ENCODE measurements around the gene SLC8A2.

The SLC8A2 gene

GRCh38 chr19:47505506-47505905 is 33.8 kb upstream of the SLC8A2 start:
- DNase-seq (ENCODE audit: low read depth in 3 of 3), result no peak

- DNase-seq (ENCODE audit: low read depth in 3 of 3), result no peak
Observed at GRCh38 chr19:47503826-47504150, 32.1 kb upstream of the SLC8A2 start.

- DNase-seq (ENCODE audit: low read depth in 3 of 3), result no peak
Observed at GRCh38 chr19:47503130-47503825, 31.6 kb upstream of the SLC8A2 start.

- DNase-seq (ENCODE audit: low read depth in 3 of 3), result no peak
Observed at GRCh38 chr19:47499863-47500830, 28.5 kb upstream of the SLC8A2 start.

- DNase-seq (ENCODE audit: low read depth in 3 of 3), result no peak
Observed at GRCh38 chr19:47499371-47499770, 27.7 kb upstream of the SLC8A2 start.

- no peak for DNase-seq (ENCODE audit: low read depth in 3 of 3)
Observed at GRCh38 chr19:47498561-47498960, 26.9 kb upstream of the SLC8A2 start.

GRCh38 chr19:47497821-47498520 is 26.3 kb upstream of the SLC8A2 start:
- no peak for DNase-seq (ENCODE audit: low read depth in 3 of 3)

GRCh38 chr19:47497050-47497766 is 25.5 kb upstream of the SLC8A2 start:
- no peak for DNase-seq (ENCODE audit: low read depth in 3 of 3)

- no peak for DNase-seq (ENCODE audit: low read depth in 3 of 3)
Observed at GRCh38 chr19:47495478-47496372, 24.0 kb upstream of the SLC8A2 start.

- DNase-seq (ENCODE audit: low read depth in 3 of 3), result no peak
Observed at GRCh38 chr19:47494729-47495128, 23.0 kb upstream of the SLC8A2 start.

GRCh38 chr19:47494211-47494547 is 22.5 kb upstream of the SLC8A2 start:
- DNase-seq (ENCODE audit: low read depth in 3 of 3), result no peak

- no peak for DNase-seq (ENCODE audit: low read depth in 3 of 3)
Observed at GRCh38 chr19:47493378-47494210, 21.9 kb upstream of the SLC8A2 start.

GRCh38 chr19:47492571-47493377 is 21.1 kb upstream of the SLC8A2 start:
- DNase-seq (ENCODE audit: low read depth in 3 of 3), result no peak

- no peak for DNase-seq (ENCODE audit: low read depth in 3 of 3)
Observed at GRCh38 chr19:47492137-47492533, 20.4 kb upstream of the SLC8A2 start.

GRCh38 chr19:47491358-47492136 is 19.9 kb upstream of the SLC8A2 start:
- no peak for DNase-seq (ENCODE audit: low read depth in 3 of 3)

- DNase-seq (ENCODE audit: low read depth in 3 of 3), result no peak
Observed at GRCh38 chr19:47490847-47491246, 19.2 kb upstream of the SLC8A2 start.

- no peak for DNase-seq (ENCODE audit: low read depth in 3 of 3)
Observed at GRCh38 chr19:47490031-47490430, 18.3 kb upstream of the SLC8A2 start.
